Left lung (tissue), 10 donors: ENCODE measurements around the gene HAPLN3. TPM values are rescaled to one million over a fixed set of nuclear protein-coding genes. Genes with fewer than 3 reads are reported as not detected.

Experiments used
- ATAC-seq: fragments of 200-7000 bp; cut with Tn5 transposase; one replicate; pipeline ENCODE4 v1.9.1; 2020; ENCODE audit warnings: moderate library complexity
- DNase-seq, 4 donors: peaks; one replicate each; pipeline ENCODE4 v3.0.0-alpha.2; 2013 to 2020
- H3K27ac ChIP-seq, 2 donors: fragments of 200-600 bp; sonication (generic) in 1 of 2; one replicate each; pipeline versions ENCODE4 v1.5.0 to v1.8.0; 2020 to 2021
- H3K27me3 ChIP-seq, 2 donors: fragments of 200-600 bp; sonication (generic) in 1 of 2; one replicate each; pipeline versions ENCODE4 v1.5.0 to v1.8.0; 2020 to 2021
- H3K36me3 ChIP-seq, 2 donors: fragments of 200-600 bp; sonication (generic) in 1 of 2; one replicate each; pipeline versions ENCODE4 v1.5.0 to v1.8.0; 2020 to 2021
- H3K4me1 ChIP-seq, 2 donors: fragments of 200-600 bp; one replicate each; pipeline ENCODE4 v1.8.0; 2021
- H3K4me3 ChIP-seq, 2 donors: fragments of 200-600 bp; sonication (generic) in 1 of 2; one replicate each; pipeline versions ENCODE4 v1.5.0 to v1.8.0; 2020 to 2021; ENCODE audit warnings: mild to moderate bottlenecking in 1 of 2
- H3K9me3 ChIP-seq, 2 donors: fragments of 200-600 bp; sonication (generic) in 1 of 2; one replicate each; pipeline versions ENCODE4 v1.5.0 to v1.8.0; 2020 to 2021
- CTCF ChIP-seq, 2 donors: fragments of 200-600 bp; sonication (generic) in 1 of 2; IDR thresholded peaks; one replicate each; pipeline versions ENCODE4 v1.5.0 to v1.8.0; 2021; ENCODE audit warnings: antibody characterized with exemption in 2 of 2
- intact Hi-C, 2 donors: fragments of 100-400 bp; cut with DNase I; formaldehyde crosslinking; loops; one replicate each; pipeline versions ENCODE4 v1.11.2 to v1.14.2; 2022
- polyA plus RNA-seq, 6 donors: library from polyadenylated mRNA; unstranded; fragments of 120-200 nt; gene quantifications; one replicate each; pipeline ENCODE4 v1.2.1, GENCODE V29; 2013; ENCODE audit not compliant: insufficient read length in 6 of 6
- total RNA-seq, 2 donors: library from RNA; stranded (reverse); fragmentation: NEBNext Ultra II Directional; extraction: Animal tissue kit (Norgen Biotek cat#: 25700); gene quantifications; one replicate each; pipeline ENCODE4 v1.2.1, GENCODE V29; 2021
- donor health status: DM: no; HTN: yes; CAD: no.
- donor health status: DM: no; HTN: no; CAD: no.

The HAPLN3 gene
- total and polyA plus RNA-seq, 8 donors, result 2.4 to 10.6 (median 4.4) TPM

DNA sequence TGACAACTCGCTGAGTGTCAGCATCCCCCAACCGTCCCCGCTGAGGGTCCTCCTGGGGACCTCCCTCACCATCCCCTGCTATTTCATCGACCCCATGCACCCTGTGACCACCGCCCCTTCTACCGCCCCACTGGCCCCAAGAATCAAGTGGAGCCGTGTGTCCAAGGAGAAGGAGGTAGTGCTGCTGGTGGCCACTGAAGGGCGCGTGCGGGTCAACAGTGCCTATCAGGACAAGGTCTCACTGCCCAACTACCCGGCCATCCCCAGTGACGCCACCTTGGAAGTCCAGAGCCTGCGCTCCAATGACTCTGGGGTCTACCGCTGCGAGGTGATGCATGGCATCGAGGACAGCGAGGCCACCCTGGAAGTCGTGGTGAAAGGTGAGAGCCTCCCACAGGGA is 56.7 kb downstream of the HAPLN3 start:
- Histone ChIP-seq H3K27me3 (peaks cover 0 to 5% of the 10 kb centered on the region in 2 donors), H3K9me3 (no peaks in the 10 kb centered on the region), H3K36me3 (no peaks in the 10 kb centered on the region), H3K27ac (no peak overlapping the region), H3K4me1 (no peaks in the 10 kb centered on the region), H3K4me3 (no peak overlapping the region)
- TF ChIP-seq CTCF (IDR thresholded peaks at IDR 0.05), result no peak
- no peak for DNase-seq
- intact Hi-C loops, result no loop called here
- no peak for ATAC-seq

DNA sequence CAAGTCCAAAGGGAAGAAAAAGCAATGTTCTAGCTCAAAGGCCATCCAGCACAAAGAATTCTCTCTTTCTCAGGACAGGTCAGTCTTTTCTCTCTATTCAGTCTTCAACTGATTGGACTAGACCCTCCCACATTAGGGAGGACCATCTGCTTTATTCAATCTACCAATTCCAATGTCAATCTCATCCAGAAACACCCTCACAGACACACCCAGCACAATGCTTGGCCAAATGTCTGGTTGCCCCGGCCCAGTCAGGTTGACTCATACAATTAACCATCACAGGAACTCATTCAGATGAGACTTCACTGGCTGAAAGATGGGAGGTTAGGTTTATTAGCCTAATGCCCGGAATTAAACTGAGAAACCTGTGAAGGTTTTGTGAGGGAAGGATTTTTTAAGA is 59.7 kb downstream of the HAPLN3 start:
- Histone ChIP-seq H3K4me1 (no peaks in the 10 kb centered on the region), H3K9me3 (no peaks in the 10 kb centered on the region), H3K27me3 (no peaks in the 10 kb centered on the region), H3K36me3 (no peaks in the 10 kb centered on the region), H3K27ac (no peak overlapping the region), H3K4me3 (no peak overlapping the region)
- ATAC-seq (no peak), DNase-seq (no peak)
- no peak for TF ChIP-seq CTCF (IDR thresholded peaks at IDR 0.05)
- intact Hi-C loops, result no loop called here

GRCh38 chr15:88835119-88835518 is 60.2 kb downstream of the HAPLN3 start:
- DNase-seq (no peak), ATAC-seq (no peak)
- intact Hi-C loops, result no loop called here
- TF ChIP-seq CTCF (IDR thresholded peaks at IDR 0.05), result no peak
- Histone ChIP-seq H3K27ac (no peak overlapping the region), H3K36me3 (no peaks in the 10 kb centered on the region), H3K4me1 (no peaks in the 10 kb centered on the region), H3K9me3 (no peaks in the 10 kb centered on the region), H3K27me3 (no peaks in the 10 kb centered on the region), H3K4me3 (no peak overlapping the region)

GRCh38 chr15:88834211-88834812 is 61.0 kb downstream of the HAPLN3 start:
- peak; percentile 16 to 27 for TF ChIP-seq CTCF (IDR thresholded peaks at IDR 0.05)

GRCh38 chr15:88833731-88834100 is 61.6 kb downstream of the HAPLN3 start:
- no peak for TF ChIP-seq CTCF (IDR thresholded peaks at IDR 0.05)
- Histone ChIP-seq H3K36me3 (no peaks in the 10 kb centered on the region), H3K27ac (no peak overlapping the region), H3K4me3 (no peak overlapping the region), H3K4me1 (no peaks in the 10 kb centered on the region), H3K9me3 (no peaks in the 10 kb centered on the region), H3K27me3 (no peaks in the 10 kb centered on the region)
- ATAC-seq, result no peak
- intact Hi-C loops, result no loop called here
- DNase-seq, result no peak

More at GRCh38 chr15:88834211-88834812, 61.0 kb downstream of the HAPLN3 start:
- H3K4me3 ChIP-seq, result no peak overlapping the region
- intact Hi-C loops, result no loop called here
- H3K4me1 ChIP-seq, result no peaks in the 10 kb centered on the region
- peak; percentile 58 for ATAC-seq
- H3K9me3 ChIP-seq, result no peaks in the 10 kb centered on the region
- no peak overlapping the region for H3K27ac ChIP-seq
- no peaks in the 10 kb centered on the region for H3K27me3 ChIP-seq
- no peaks in the 10 kb centered on the region for H3K36me3 ChIP-seq
- peak in 2 of 4 donors; percentile 11 to 36 for DNase-seq
